IMR-90 (cell line): ENCODE data around the gene JMJD8. TPM values are rescaled to one million over a fixed set of nuclear protein-coding genes. Genes with fewer than 3 reads are reported as not detected.
A peak's percentile ranks its signal among the peaks of the same experiment; 100 is the strongest.

Source experiments
- ATAC-seq: fragments of 200-7000 bp; cut with Tn5 transposase; 2 replicates; pipeline ENCODE4 v1.9.1; 2020; ENCODE audit warnings: low read depth, mild to moderate bottlenecking, moderate library complexity
- BruUV-seq: library from RNA; stranded (reverse); fragments of 400-500 nt; replicated peaks from 2 replicates; lab custom pipeline; 2021; lab: Mats Ljungman, UMichigan
- CTCF ChIA-PET: fragments of 300-600 bp; formaldehyde crosslinking; extraction: SDS; loops from one replicate; lab custom pipeline; 2021; ENCODE audit warnings: antibody characterized with exemption; lab: Yijun Ruan, JAX
- POLR2A ChIA-PET: fragments of 300-600 bp; sonication (Branson Sonifier 250); formaldehyde crosslinking; loops from one replicate; lab custom pipeline; 2022; ENCODE audit warnings: antibody characterized with exemption; ENCODE audit not compliant: unreplicated experiment; lab: Charles Lee
- DNase-seq: peaks from one replicate; pipeline ENCODE4 v3.0.0; 2013
- H2AFZ ChIP-seq: replicated peaks from 2 replicates; pipeline ENCODE3; 2013; ENCODE audit warnings: low read length, mild to moderate bottlenecking; ENCODE audit not compliant: poor library complexity
- H2AK5ac ChIP-seq: 2 replicates; pipeline ENCODE4 v1.6.1; 2013; ENCODE audit warnings: low read depth, low read length, inconsistent platforms
- H2AK9ac ChIP-seq: replicated peaks from 2 replicates; pipeline ENCODE3; 2013; ENCODE audit warnings: mild to moderate bottlenecking, low read depth, low read length, moderate library complexity; ENCODE audit not compliant: poor library complexity
- H2BK120ac ChIP-seq: 2 replicates; pipeline ENCODE4 v1.6.1; 2013; ENCODE audit warnings: low read depth, low read length, inconsistent platforms
- H2BK15ac ChIP-seq: 3 replicates; pipeline ENCODE4 v1.6.1; 2013; ENCODE audit warnings: low read depth, low read length, inconsistent platforms
- H2BK20ac ChIP-seq: 2 replicates; pipeline ENCODE4 v1.6.1; 2013; ENCODE audit warnings: low read depth, mild to moderate bottlenecking, inconsistent platforms, low read length, moderate library complexity
- H2BK5ac ChIP-seq: 2 replicates; pipeline ENCODE4 v1.6.1; 2013; ENCODE audit warnings: mild to moderate bottlenecking, low read depth, low read length, inconsistent platforms; ENCODE audit not compliant: poor library complexity, severe bottlenecking
- H3K14ac ChIP-seq: replicated peaks from 2 replicates; pipeline ENCODE4 v1.6.1; 2013; ENCODE audit warnings: low read depth, low read length, inconsistent platforms
- H3K18ac ChIP-seq: 2 replicates; pipeline ENCODE4 v1.6.1; 2013; ENCODE audit warnings: low read depth, low read length, control low read depth
- H3K23ac ChIP-seq: 2 replicates; pipeline ENCODE4 v1.6.1; 2013; ENCODE audit warnings: low read depth, low read length, inconsistent platforms
- H3K27ac ChIP-seq: 2 replicates; pipeline ENCODE4 v1.5.1; 2013; ENCODE audit warnings: mild to moderate bottlenecking, control low read depth, low read length; ENCODE audit not compliant: insufficient read depth
- H3K27me3 ChIP-seq: 2 replicates; pipeline ENCODE4 v1.6.1; 2013; ENCODE audit warnings: low read length; ENCODE audit not compliant: control insufficient read depth, insufficient read depth
- H3K36me3 ChIP-seq: 2 replicates; pipeline ENCODE4 v1.6.1; 2013; ENCODE audit warnings: low read length, mixed read lengths; ENCODE audit not compliant: control insufficient read depth, insufficient read depth
- H3K4ac ChIP-seq: 2 replicates; pipeline ENCODE4 v1.6.1; 2013; ENCODE audit warnings: low read depth, low read length, inconsistent platforms
- H3K4me1 ChIP-seq: 2 replicates; pipeline ENCODE4 v1.6.1; 2013; ENCODE audit warnings: low read length, mixed read lengths; ENCODE audit not compliant: control insufficient read depth, insufficient read depth
- H3K4me2 ChIP-seq: 2 replicates; pipeline ENCODE4 v1.6.1; 2013; ENCODE audit warnings: low read depth, mild to moderate bottlenecking, control low read depth, low read length, moderate library complexity
- H3K4me3 ChIP-seq: 2 replicates; pipeline ENCODE4 v1.5.1; 2013; ENCODE audit warnings: low read depth, mild to moderate bottlenecking, control low read depth, low read length, moderate library complexity; ENCODE audit not compliant: insufficient read depth
- H3K56ac ChIP-seq: 2 replicates; pipeline ENCODE4 v1.6.1; 2013; ENCODE audit warnings: low read length, inconsistent platforms; ENCODE audit not compliant: insufficient read depth; ENCODE audit errors: extremely low read depth
- H3K79me1 ChIP-seq, 2 experiments: 2 replicates each; pipeline ENCODE4 v1.6.1; 2013; ENCODE audit warnings: low read length in 2 of 2, inconsistent platforms in 1 of 2, low read depth in 1 of 2
- H3K9ac ChIP-seq: 2 replicates; pipeline ENCODE4 v1.6.1; 2013; ENCODE audit warnings: low read depth, low read length, control low read depth
- H3K9me1 ChIP-seq: 2 replicates; pipeline ENCODE4 v1.6.1; 2013; ENCODE audit warnings: low read length, inconsistent platforms; ENCODE audit not compliant: insufficient read depth
- H3K9me3 ChIP-seq: 2 replicates; pipeline ENCODE4 v1.6.1; 2013; ENCODE audit warnings: low read length; ENCODE audit not compliant: control insufficient read depth, insufficient read depth
- H4K20me1 ChIP-seq: 2 replicates; pipeline ENCODE4 v1.6.1; 2013; ENCODE audit warnings: low read length, inconsistent platforms; ENCODE audit not compliant: insufficient read depth
- H4K5ac ChIP-seq: 2 replicates; pipeline ENCODE4 v1.6.1; 2013; ENCODE audit warnings: mild to moderate bottlenecking, low read depth, low read length, control low read depth
- H4K8ac ChIP-seq, 2 experiments: 2 replicates each; pipeline ENCODE4 v1.6.1; 2013; ENCODE audit warnings: low read depth in 2 of 2, low read length in 2 of 2, control low read depth in 1 of 2, inconsistent platforms in 1 of 2
- H4K91ac ChIP-seq: 2 replicates; pipeline ENCODE4 v1.6.1; 2013; ENCODE audit warnings: low read depth, low read length, inconsistent platforms; ENCODE audit not compliant: insufficient read depth
- BHLHE40 ChIP-seq: fragments of 150-350 bp; IDR thresholded peaks from 2 replicates; pipeline ENCODE4 v1.6.1; 2016; ENCODE audit warnings: mild to moderate bottlenecking, low read depth, low read length
- CHD1 ChIP-seq: IDR thresholded peaks from 2 replicates; pipeline ENCODE4 v1.6.1; 2012; ENCODE audit warnings: low read depth, low read length, improper control_type of control experiment
- CTCF ChIP-seq: conservative IDR thresholded peaks from 2 replicates; pipeline ENCODE4 v1.5.1; 2012; ENCODE audit warnings: mild to moderate bottlenecking, low read depth, low read length, improper control_type of control experiment
- ELK1 ChIP-seq: fragments of 150-350 bp; IDR thresholded peaks from 2 replicates; pipeline ENCODE4 v1.6.1; 2016; ENCODE audit warnings: low read depth, mild to moderate bottlenecking, low read length, moderate library complexity, borderline replicate concordance
- MAZ ChIP-seq: IDR thresholded peaks from 2 replicates; pipeline ENCODE4 v1.6.1; 2012; ENCODE audit warnings: low read depth, mild to moderate bottlenecking, low read length, improper control_type of control experiment, moderate library complexity, borderline replicate concordance
- MXI1 ChIP-seq: IDR thresholded peaks from 2 replicates; pipeline ENCODE4 v1.6.1; 2012; ENCODE audit warnings: low read depth, mild to moderate bottlenecking, low read length, moderate library complexity, borderline replicate concordance
- NFE2L2 ChIP-seq: fragments of 150-350 bp; IDR thresholded peaks from 2 replicates; pipeline ENCODE4 v1.6.1; 2016; ENCODE audit warnings: low read depth, mild to moderate bottlenecking, low read length
- POLR2A ChIP-seq: IDR thresholded peaks from 2 replicates; pipeline ENCODE4 v1.6.1; 2012; ENCODE audit warnings: mild to moderate bottlenecking, low read depth, low read length
- RAD21 ChIP-seq: IDR thresholded peaks from 2 replicates; pipeline ENCODE4 v1.6.1; 2012; ENCODE audit warnings: low read length, improper control_type of control experiment
- RCOR1 ChIP-seq: IDR thresholded peaks from 2 replicates; pipeline ENCODE4 v1.6.1; 2012; ENCODE audit warnings: mild to moderate bottlenecking, low read length, improper control_type of control experiment; ENCODE audit not compliant: insufficient replicate concordance
- RFX5 ChIP-seq: IDR thresholded peaks from 2 replicates; pipeline ENCODE4 v1.8.0; 2012; ENCODE audit warnings: low read depth, mild to moderate bottlenecking, low read length, moderate library complexity
- SMC3 ChIP-seq: fragments of 150-350 bp; IDR thresholded peaks from 2 replicates; pipeline ENCODE4 v1.6.1; 2016; ENCODE audit warnings: low read depth, mild to moderate bottlenecking, antibody characterized with exemption, low read length, moderate library complexity
- USF2 ChIP-seq: fragments of 150-350 bp; IDR thresholded peaks from 2 replicates; pipeline ENCODE4 v1.6.1; 2017; ENCODE audit warnings: mild to moderate bottlenecking, antibody characterized with exemption, low read length, low read depth
- WGBS, 2 experiments: methylation state at CpG; one replicate each; pipeline versions ENCODE4 v1.1.5 to v1.1.7; 2013; ENCODE audit warnings: missing lambda C conversion rate in 2 of 2; ENCODE audit not compliant: insufficient read length in 1 of 2; ENCODE audit errors: extremely low coverage in 2 of 2; 5-methylcytosine and 5-hydroxymethylcytosine counted together
- dilution Hi-C: fragments of 300-500 bp; cut with HindIII; formaldehyde crosslinking; loops from one replicate; pipeline ENCODE4 v1.14.3; 2018; ENCODE audit warnings: low sequenced_read_pairs; ENCODE audit not compliant: unreplicated experiment
- in situ Hi-C: fragments of 300-500 bp; cut with MboI; formaldehyde crosslinking; loops from 3 replicates; pipeline ENCODE4 v1.14.3; 2019; ENCODE audit warnings: low sequenced_read_pairs, inconsistent platforms, mixed read lengths
- intact Hi-C: fragments of 100-400 bp; cut with micrococcal nuclease; formaldehyde crosslinking; loops from 2 replicates; pipeline ENCODE4 v1.10.0; 2022
- polyA plus RNA-seq, 3 experiments: library from polyadenylated mRNA; depleted of rRNA; stranded (reverse); fragments of >200 nt; gene quantifications; 2 replicates each; pipeline ENCODE4 v1.2.3, GENCODE V29; 2012; ENCODE audit warnings: low replicate concordance in 1 of 3
- total RNA-seq: library from RNA; depleted of rRNA; stranded (reverse); fragments of >200 nt; gene quantifications from 2 replicates; pipeline ENCODE4 v1.2.3, GENCODE V29; 2012

Gene JMJD8
- total and polyA plus RNA-seq, 2 of the 4 experiments (the other 2 are of a cell fraction), result 17.7 to 62.5 TPM

- TF ChIP-seq CHD1 (no peak), RFX5 (no peak), MXI1 (no peak), BHLHE40 (no peak), RAD21 (no peak)
Observed at GRCh38 chr16:716768-717325, 32.7 kb upstream of the JMJD8 start (continued).

- 0 out of 2 replicates have a peak overlapping the region, but pooled peaks have one; percentile 52 for H3K4ac ChIP-seq
- no peak overlapping the region for H2AK5ac ChIP-seq
- in situ Hi-C loops, result loop anchor here (25.0 kb wide), 1 partner anchor 346 kb away; the partner anchor contains the start of gene SSTR5
- H3K56ac ChIP-seq, result no peak overlapping the region
- H3K23ac ChIP-seq, result peak overlapping the region; percentile 31; the same call in 1 of the 2 replicates
- no peaks in the 10 kb centered on the region for H3K27me3 ChIP-seq
- ChIA-PET CTCF (no interaction called here), POLR2A (no interaction called here)
- H2AK9ac ChIP-seq, result peak overlapping the region; percentile 94
- H3K4me3 ChIP-seq, result peak overlapping the region; percentile 70; the same call in 1 of the 2 replicates
- peak overlapping the region; percentile 77 for H2AFZ ChIP-seq
- H2BK20ac ChIP-seq, result no peak overlapping the region
- dilution Hi-C loops, result no loop called here
- no peak for ATAC-seq
- H3K79me1 ChIP-seq, result peaks cover 13 to 23% of the 10 kb centered on the region in 2 experiments
- DNase-seq, result no peak
- H3K14ac ChIP-seq, result no peak overlapping the region
- no peak overlapping the region for H2BK120ac ChIP-seq
- H4K5ac ChIP-seq, result no peak overlapping the region
- H3K4me1 ChIP-seq, result peaks cover 15% of the 10 kb centered on the region
- H3K18ac ChIP-seq, result no peak overlapping the region
- no peaks in the 10 kb centered on the region for H3K36me3 ChIP-seq
- no TSS peak for BruUV-seq
- H4K20me1 ChIP-seq, result peaks cover 7% of the 10 kb centered on the region
- no peak overlapping the region for H2BK15ac ChIP-seq
- no peak overlapping the region for H3K27ac ChIP-seq
- intact Hi-C loops, result no loop called here
- peak overlapping the region; percentile 51; the same call in 1 of the 2 replicates for H3K9ac ChIP-seq
- peak overlapping the region; percentile 90 for H3K4me2 ChIP-seq
- H3K9me3 ChIP-seq, result no peaks in the 10 kb centered on the region
- H2BK5ac ChIP-seq, result no peak overlapping the region
- WGBS, 2 experiments, result 31% methylated on average over 4 of the region's 12 CpGs; no CpG with 5 or more reads in 1 of the 2 experiments
- H4K91ac ChIP-seq, result no peak overlapping the region
- H3K9me1 ChIP-seq, result no peaks in the 10 kb centered on the region
- peak overlapping the region in 1 of 2 experiments; percentile 68; a peak in 1 of 4 replicates for H4K8ac ChIP-seq
- TF ChIP-seq CHD1, result no peak
- TF ChIP-seq CTCF, result no peak
- no peak for TF ChIP-seq POLR2A
- TF ChIP-seq BHLHE40, result no peak
- no peak for TF ChIP-seq ELK1
- TF ChIP-seq MAZ, result no peak
- no peak for TF ChIP-seq NFE2L2
- TF ChIP-seq SMC3, result no peak
- no peak for TF ChIP-seq USF2
- no peak for TF ChIP-seq RCOR1
Observed at GRCh38 chr16:716200-716568, 32.0 kb upstream of the JMJD8 start.
